ENCODE results near the gene CERK.

The CERK gene

DNA sequence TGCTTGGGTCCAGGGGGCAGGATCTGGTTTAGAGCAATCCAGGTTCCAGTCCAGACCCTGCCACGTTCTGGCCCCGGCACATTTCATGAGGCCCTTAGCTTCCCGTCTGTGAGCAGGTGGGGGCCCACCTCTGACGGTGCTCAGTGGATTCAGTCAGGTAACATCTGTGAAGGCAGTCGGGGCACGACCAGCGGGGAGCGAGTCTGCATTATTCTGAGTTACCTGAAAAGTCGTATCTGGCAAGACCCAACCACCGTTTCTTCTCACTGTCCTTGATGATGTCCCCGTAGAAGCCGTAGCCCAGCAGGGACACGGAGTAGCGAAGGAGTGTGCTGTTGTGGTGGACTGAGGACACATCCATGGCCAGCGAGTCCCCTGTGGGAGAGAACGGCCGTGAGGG is 39.0 kb downstream of the CERK start:
- DNase-seq (ENCODE audit: low read depth, low spot score) = no peak

DNA sequence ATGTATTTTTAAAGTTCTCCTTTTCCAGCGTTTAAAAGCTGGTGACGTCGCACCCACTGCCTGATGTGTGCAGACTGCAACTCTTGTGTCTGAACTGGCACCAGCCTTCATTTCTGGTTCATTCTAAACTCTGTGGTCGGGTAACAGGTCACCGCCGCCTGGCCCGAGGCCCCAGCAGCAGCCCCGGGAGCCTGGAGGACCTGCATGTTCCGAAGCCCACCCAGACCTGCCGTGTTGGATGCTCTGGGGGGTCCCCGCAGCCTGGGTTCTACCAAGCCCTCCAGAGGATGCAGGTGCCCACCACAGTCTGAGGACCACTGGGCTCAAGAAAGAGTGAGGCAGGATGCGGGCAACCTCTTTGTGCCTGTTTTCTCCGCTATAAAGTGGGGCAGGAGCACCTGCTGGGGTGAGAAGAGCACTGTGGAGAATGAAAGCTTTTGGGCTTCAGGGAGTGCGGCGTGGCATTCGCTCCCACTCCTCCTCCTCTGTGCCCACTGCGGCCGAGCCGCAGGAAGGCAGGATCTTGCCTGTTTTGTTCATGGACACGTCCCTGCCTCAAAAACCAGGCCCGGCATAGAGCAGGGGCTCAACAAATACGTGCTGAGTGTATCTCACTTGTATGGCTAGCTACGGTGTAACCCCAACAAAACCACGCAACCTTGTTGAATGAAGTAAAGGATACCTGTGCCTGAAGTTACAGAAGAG is 40.1 kb downstream of the CERK start:
- no peak for DNase-seq (ENCODE audit: low read depth, low spot score)

- no peak for DNase-seq (ENCODE audit: low read depth, low spot score)
Observed at GRCh38 chr22:46696614-46697013, 41.4 kb downstream of the CERK start.

DNA sequence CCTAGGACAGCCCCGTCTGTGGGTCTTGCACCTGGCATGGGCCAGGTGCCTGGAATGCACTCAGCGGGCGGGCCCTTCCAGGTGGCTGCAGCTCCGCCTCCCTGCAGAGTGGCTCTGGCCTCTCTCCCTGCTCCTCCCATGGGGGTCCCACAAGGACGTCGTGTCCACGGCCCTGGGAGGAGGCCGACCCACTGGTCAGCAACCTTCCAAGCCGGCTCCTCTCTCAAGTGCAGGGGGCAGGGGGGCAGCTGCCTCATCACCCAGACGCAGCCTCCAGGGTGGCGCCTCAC is 41.9 kb downstream of the CERK start:
- no peak for DNase-seq (ENCODE audit: low read depth, low spot score)

GRCh38 chr22:46695346-46696228 is 42.5 kb downstream of the CERK start:
- DNase-seq (ENCODE audit: low read depth, low spot score) = no peak

DNA sequence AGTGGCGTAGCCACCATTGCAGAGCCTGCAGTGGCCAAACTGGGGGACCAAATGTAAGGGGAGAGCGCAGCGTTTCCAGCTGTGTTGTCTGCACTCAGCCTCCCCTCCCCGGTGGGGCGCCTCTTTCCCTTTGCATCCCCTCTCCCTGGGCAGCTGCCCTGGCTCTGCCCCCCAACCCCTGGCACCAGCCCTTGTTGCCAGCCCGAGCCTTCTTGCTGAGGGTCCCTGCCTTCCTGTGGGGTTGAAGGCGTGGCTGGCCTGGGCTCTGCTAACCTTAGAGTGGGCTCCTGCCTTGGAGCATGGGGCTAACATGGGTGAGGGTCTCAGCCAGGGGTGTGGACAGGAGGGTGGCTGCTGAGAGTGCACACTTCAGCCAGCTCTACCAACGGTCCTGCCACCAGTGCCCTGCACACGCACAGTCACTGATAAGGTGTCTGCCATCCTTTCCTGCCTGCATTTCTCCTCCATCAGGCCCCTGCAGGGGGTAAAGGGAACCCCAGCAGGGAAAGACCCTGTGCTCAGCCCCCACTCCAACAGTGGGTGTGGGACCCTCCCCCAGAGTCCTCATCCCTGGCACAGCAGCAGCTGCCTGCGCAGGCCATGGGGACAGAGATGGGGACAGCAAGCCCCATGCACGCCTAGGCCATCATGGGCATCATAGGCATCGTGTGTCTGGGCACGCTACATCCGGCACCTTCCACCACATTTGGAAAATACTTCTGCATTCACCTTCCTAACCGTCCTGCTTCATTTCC is 43.5 kb downstream of the CERK start:
- no peak for DNase-seq (ENCODE audit: low read depth, low spot score)

- DNase-seq (ENCODE audit: low read depth, low spot score) = no peak
Observed at GRCh38 chr22:46693634-46694415, 44.2 kb downstream of the CERK start.

DNA sequence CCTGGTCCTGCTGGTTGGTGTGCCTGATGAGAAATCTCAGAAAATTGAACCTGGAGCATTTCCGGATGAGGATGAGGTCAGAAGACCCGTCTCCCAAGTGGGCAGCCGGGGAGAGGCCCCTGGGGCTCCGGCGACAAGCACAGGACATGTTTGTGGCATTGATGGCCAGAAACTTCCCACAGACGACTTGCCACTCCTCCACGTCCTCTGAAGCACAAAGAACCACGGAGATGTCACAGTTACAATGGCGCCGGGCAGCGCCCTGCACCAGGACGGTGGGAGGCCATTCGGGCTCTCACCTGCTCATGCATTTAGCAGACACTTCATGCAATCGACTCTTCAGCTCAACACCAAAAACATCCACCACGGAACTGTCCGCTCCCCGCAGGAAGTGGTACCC is 46.5 kb downstream of the CERK start:
- DNase-seq (ENCODE audit: low read depth, low spot score) = no peak

DNA sequence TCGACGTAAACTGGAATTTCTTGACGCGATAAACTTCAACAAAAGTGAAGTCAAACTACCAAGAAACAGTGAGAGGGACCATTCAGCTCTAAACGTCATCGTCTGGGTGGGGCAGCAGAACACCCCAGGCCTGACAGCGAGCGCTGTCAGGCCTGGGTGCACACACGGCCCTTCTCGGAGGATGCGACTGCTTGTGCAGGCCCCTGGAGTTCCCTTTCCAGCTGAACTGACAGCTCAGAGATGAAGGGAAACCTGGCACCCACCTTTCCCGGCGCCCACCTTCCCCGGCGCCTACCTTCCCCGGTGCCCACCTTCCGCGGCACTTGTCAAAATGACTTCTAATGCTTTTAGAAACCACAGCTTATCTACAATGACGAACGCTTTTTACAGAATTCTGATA is 47.9 kb downstream of the CERK start:
- no peak for DNase-seq (ENCODE audit: low read depth, low spot score)

GRCh38 chr22:46688949-46689348 is 49.1 kb downstream of the CERK start:
- DNase-seq (ENCODE audit: low read depth, low spot score) = no peak

- DNase-seq (ENCODE audit: low read depth, low spot score) = no peak
Observed at GRCh38 chr22:46687460-46687859, 50.6 kb downstream of the CERK start.

DNA sequence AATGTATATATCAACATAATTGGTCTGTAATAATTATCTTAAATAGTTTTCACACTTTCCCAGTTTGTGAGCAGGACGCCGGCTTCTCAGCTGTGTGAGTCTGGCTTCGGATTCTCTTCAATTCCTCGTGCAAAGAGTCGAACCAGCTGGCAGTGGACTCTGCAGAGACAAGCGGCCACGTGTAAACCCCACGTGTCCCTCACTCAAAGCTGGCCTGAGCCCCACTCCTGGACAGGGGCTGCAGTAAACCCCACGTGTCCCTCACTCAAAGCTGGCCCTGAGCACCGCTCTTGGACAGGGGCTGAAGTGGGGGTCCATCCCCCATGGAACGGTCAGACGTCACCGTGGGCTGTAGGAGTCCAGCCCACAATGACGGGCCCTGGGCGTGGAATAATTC is 51.0 kb downstream of the CERK start:
- no peak for DNase-seq (ENCODE audit: low read depth, low spot score)

GRCh38 chr22:46686221-46687047 is 51.6 kb downstream of the CERK start:
- no peak for DNase-seq (ENCODE audit: low read depth, low spot score)

DNA sequence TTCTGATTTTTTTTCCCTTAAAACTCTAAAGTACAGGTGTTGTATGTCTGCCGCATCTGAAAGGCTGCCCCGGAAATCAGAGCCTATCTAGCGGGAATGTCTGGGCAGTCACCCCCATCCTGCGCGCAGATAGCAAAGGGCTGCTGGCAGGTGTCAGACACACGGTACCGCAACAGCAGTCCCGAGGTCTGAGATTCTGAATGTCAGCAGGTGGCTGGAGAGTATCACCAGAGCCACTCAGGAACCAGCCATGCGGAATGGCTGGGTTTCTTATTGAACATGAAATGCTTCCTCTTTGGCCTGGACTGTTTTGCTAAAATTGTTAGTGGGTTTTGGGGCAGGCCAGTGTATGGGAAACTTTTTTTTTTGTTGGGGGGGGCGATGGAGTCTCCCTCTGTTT is 53.3 kb downstream of the CERK start:
- no peak for DNase-seq (ENCODE audit: low read depth, low spot score)

GRCh38 chr22:46682011-46682731 is 55.9 kb downstream of the CERK start:
- no peak for DNase-seq (ENCODE audit: low read depth, low spot score)

DNA sequence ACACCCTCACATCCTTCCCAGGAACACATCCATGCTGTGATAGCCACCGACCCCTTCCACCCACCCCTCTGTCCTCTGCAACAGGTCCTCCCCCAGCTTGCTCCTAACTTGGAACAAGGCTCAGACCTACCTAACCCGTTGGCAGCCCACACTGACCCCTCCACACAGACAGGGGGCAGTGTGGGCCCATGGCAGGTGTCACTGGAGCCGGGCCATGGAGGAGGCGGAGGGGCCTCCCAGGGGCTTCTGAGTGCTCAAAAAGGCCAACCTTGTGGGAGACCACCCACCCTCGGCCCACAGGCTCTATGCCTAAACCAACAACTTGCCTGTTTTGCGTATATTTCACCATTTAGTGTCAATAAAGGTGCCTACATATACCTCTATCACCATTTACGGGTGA is 57.0 kb downstream of the CERK start:
- no peak for DNase-seq (ENCODE audit: low read depth, low spot score)

DNA sequence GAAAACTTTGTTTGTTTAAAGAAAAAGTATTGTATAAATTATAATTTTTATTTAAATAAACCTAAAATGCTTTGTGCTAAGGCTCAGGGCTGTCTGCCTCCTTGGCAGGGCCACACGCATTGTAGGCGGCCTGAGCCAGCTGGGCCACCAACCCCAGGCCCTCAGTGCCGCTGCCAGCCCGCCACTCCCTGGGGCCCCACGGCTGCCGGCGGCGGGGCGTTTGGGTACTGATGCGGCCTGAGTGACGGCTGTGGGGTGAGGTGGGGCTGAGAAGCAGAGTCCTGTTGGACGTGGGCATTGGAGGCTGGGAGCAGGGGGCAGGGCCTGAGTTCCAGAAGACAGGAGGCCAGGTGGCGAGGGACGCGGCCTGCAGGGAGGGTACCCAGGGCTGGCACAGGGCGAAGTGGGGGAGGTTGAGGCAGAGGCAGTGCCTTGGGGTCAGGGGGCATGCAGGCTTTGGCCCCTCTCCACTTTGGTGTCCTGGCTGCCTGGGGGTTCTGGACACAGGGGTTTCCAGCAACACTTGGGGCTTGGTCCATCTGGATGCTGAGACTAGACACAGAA is 58.3 kb downstream of the CERK start:
- no peak for DNase-seq (ENCODE audit: low read depth, low spot score)

DNA sequence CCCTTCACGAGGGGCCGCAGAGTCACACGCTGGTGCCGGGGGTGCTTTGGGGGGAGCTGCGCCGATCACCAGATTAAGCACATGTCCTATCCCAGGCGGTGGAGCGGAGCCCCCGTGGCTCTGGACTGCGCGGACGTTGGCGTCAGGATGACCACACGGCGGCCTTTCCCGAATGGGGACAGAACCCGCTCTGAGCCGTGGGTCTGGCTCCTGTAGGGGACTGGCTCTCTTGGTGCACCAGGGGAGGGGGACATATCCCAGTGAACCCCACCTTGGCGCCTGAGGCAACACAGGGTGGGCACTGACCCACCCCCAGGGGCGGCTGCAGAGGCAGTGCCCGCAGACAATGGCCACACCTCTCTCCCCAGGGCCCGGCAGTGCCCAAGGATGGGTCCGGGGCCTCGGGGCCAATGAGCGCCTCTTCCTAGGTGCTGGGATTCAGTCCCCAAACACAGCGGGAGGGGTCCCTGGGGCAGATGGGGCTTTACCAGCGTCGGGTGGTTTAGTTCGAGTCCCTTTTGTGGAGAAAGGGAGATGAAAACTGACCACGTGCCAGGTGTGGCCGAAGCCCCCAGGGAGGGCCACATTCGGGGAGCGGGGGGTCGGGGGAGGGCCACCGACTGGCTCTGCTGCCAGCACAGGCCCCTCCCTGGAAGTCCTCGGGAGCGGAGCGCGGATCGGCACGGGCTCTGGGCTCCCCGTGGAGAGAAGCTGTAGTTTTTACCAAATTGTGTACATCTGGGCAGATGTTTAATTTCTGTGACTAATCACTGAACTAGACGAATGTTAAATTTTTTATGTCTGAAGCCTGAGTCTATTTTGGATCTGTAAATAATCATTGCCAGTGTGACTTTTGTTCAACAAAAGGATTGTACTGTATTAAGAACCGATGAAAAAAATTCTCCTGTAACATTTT is 59.0 kb downstream of the CERK start:
- DNase-seq (ENCODE audit: low read depth, low spot score) = no peak

All from activated naive CD8-positive, alpha-beta T cell treated with anti-CD3 and anti-CD28 coated beads, Interleukin-2, amount 50 U/mL, for 16 hours (primary cell).